ENCODE results near the gene SCAF4.

SCAF4 gene

DNA sequence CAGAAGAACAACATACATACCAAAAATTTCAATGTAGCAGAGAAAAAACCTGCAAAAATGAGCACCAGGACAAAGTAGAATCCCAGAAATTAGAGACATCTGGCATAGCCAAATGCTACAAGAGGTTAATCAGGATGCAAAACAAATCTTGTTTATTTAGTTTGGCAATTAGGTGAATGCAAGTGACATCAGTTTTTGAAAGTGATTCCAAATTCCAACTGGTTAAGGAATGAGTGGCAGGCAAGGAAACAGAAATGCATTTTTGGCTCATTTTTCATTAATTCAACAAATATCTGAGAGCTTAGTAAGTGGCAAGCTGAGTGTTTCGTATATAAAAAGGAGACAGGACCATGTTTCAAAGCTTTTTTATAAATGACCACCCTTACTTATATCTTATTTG, 21.3 kb downstream of the SCAF4 start:
- peak; percentile 80 for DNase-seq

DNA sequence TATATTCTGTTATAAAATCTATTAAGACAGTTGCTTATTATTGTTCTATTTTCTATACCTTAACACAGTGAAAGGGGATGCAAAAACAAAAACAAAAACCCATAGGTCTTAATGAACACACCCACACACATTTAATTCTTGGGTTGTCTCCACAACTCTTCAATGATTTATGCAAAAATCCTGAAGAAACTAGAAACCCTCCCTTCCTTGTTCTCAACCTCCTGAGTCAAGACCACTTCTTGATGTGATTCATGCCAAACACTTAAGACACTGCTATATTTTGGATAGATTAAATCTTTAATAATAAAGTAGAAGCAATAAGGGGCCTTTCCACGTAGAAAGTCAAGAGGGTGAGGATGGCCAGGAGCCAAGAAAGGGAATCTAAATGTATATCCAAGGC, 23.4 kb downstream of the SCAF4 start:
- no peak for DNase-seq

DNA sequence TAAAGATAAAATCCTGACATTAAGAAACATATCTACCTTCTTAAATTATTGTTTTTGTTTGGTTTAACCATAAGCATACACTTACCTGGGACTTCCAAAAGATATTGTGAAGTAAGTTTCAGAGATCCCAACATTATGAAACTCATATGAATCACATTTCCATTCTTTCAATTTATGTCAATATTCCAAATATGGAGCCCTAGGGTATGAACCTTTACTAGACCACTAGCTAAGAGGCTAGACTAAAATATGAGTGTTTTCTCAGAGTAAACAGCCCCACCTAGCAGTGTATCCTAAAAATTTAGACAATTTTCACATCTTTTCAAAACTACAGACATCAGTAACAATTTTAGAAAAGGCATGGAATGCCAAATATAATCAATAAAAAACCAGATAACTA, 24.4 kb downstream of the SCAF4 start:
- DNase-seq = no peak

DNA sequence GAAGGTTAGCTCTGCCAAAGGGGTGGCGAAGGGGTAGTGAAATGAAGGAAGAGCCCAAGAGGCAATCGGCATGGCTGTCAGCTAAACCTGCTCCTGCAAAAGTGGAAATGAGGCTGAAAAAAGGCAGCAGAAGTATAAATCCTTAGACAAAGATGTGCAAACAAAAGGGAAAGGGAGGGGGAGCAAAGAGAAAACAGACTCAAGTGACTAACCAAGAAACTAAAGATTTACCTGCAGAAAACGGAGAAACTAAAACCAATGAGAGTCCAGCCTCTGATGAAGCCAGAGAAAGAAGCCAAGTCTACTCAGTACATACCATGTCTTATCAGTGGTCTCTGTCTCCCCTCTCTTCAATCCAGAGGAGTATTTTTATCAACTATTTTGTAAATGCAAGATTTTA, 25.4 kb downstream of the SCAF4 start:
- no peak for DNase-seq

DNA sequence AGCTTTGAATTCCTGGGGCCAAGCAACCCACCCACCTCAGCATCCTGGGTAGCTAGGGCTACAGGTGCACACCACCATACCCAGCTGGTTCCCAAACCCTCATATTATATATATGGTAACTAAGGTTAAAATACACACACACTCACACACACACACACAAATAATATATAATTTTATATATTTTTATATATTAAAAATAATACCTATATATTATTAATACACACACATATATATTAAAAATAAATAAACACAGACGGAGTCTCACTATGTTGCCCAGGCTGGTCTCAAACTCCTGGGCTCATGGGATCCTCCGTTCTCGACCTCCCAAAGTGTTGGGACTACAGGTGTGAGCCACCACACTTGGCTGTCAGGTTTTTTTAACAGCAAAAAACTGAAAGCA, 31.9 kb downstream of the SCAF4 start:
- no peak for DNase-seq

DNA sequence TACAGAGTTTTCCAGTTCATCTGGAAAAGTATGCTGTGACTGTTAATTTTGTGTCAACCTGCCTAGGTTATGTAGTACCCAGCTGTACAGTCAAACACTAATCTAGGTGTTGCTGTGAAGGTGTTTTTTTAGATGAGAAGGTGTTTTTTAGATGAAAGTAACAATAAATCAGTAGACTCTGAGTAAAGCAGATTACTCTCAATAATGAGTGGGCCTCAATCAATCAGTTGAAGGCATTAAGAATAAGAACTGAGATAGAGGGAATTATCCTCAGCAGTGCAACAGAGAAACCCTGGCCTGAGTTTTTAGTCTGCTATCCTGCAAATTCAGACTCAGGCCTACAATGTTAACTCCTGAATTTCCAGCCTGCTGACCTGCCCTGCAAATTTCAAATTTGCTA, 33.5 kb downstream of the SCAF4 start:
- DNase-seq = no peak

DNA sequence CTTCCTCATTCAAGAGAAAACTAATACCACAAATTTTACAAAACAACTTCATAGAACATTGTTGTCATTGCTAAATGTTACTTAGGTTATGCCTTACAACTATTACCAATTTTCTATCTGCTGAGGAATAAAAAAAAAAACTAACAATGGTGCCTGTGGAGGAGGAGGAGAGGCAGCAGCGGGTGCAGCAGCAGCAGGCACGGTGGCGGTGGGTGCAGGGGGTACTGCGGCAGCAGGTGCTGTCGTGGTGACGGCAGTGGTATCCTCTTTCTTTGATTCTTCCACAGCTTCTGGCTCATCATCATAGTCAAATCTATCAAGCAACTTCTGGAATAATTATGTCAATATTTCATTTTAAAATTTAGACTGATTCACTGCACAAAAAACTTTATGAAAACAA, 35.5 kb downstream of the SCAF4 start:
- DNase-seq = no peak

DNA sequence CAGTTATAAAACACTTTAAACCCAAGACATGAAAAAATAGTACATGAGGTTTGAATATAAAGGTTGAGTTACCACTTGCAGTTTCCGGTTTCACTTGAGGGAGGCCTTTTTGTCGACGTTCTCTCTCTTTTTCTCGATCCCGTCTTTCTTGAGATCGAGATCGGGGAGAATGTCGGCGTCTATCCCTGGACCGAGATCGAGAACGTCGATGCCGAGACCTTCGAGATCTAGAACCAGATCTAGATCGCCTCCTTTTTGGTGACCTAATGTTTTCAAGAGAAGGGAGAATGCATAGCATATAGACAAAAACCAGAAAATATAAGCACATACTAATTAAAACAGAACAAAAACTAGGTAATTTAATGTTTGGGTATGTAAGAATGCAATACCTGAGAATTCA, 38.7 kb downstream of the SCAF4 start:
- no peak for DNase-seq

DNA sequence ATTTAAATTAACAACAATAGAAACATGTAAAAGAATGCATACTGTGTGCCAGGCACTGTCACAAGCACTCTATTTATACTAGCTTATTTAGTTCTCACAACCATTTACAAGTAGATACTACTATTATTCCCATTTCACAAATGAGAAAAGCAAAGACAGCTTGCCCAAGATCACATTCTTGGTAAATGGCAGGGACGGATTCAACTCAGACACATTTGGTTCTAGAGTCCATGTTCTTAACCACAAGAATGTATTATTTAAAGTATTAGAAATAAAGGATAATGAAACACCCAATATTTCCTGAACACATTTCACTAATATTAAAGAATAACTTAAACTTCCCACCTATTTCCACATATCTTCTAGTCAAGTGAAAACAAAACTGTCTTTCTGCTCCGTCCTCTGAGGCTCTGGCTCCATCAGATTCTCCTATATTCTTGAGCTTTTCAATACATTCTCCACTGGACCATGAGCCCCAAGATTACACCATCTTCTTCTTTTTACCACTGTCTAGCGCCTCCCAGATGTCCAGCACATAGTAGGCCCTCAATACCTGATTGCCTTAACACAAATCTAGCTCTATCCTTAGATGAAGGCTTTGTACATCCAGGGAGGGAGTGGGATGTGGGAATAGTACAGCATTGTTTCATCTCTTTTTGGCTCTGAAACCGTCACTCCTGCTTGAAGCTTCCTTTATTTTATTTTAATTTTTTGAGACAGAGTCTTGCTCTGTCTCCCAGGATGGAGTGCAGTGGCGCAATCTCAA, 43.1 kb downstream of the SCAF4 start:
- no peak for DNase-seq

DNA sequence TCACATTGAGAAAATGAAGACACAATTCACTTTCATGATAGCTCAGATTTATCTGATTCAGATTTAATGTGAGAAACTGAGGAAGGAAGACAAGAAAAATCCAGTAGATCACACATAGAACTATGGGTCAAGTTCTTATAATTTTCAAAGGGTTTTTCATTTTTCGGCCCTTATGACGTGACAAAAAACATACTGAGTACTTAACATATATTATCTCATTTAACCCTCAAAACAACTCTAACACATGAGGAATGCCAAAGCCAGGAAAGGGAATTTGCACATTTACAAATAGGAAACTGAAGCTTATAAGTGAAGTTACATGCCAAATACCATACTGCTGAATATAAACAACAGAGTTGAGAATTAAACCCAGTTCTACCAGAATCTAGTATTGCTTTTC, 44.8 kb downstream of the SCAF4 start:
- no peak for DNase-seq

DNA sequence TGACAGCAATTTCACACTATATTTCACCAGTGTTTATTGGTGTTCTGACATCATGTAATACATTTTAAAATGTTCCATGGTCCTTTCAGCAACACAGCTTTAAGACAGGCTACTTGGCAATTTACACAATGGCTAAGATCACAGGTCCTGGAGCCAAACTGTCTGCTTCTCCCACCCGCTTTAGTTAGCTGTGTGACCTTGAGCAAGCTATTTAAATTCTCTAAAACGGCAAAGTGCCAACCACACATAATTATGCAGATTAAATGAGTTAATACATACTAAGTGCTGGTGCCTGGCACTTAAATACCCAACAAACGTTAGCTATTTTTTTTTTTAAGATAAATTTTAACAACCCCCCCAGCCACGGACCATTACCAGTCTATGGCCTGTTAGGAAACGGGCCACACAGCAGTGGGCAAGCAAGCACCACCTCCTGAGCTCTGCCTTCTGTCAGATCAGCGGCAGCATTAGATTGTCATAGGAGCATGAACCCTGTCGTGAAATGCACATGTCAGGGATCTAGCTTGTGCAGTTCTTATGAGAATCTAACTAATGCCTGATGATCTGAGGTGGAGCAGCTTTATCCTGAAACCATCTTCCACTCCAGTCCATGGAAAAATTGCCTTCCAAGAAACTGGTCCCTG, 45.5 kb downstream of the SCAF4 start:
- DNase-seq = no peak

DNA sequence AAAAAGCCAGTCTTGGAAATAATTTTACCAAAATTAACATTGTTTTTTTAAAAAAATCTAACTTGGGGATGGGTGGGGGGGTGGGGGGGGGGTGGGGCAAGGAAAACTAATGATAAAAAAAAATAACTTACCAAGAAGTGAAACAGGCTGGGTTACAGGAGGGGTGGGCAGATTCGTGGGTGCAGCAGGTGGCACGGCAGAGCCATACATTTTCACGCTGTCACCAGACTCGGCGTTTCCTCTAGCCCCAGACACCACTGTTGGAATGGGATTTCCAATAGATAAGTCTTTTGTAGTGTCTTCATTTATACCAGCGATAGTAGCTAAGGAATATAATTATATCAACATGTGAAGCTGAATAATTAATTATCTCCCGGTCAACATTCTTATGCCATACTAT, 47.0 kb downstream of the SCAF4 start:
- no peak for DNase-seq

DNA sequence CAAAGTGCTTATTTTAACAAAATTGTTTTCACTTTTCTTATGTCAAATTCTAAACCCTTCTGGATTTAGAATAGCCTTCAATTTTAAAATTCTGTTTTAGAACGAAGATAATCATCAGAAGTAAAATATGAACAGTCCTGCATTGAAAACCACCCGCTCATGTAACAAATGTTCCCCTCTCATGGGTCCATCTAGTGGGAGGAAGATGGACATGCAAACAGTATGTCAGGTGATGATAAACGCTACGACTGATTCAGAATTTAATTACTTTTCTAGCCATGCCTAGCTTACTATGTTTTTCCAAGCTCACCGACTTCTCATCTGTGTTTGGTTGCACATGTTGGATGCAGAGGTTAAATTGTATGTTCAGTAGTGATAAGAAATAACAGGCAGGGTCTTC, 48.9 kb downstream of the SCAF4 start:
- DNase-seq = no peak

DNA sequence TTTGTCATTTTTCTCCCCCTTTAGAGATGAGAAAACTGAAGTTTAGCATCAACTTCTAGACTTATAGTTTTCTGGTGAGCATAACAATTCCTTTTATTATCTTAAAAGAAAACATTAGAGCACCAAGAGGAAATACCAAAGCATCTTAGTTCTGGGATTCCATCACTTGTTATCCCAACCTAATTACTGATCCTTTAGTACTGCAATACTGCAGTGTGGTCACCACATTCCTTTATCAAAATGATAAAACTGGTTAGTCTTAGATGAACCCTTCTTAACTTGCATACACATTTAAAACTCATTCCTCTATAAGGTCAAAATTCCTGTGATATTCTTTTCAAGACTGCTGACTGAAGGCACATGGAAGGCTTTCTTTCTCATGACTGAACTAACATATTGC, 49.3 kb downstream of the SCAF4 start:
- DNase-seq = peak; percentile 34

DNA sequence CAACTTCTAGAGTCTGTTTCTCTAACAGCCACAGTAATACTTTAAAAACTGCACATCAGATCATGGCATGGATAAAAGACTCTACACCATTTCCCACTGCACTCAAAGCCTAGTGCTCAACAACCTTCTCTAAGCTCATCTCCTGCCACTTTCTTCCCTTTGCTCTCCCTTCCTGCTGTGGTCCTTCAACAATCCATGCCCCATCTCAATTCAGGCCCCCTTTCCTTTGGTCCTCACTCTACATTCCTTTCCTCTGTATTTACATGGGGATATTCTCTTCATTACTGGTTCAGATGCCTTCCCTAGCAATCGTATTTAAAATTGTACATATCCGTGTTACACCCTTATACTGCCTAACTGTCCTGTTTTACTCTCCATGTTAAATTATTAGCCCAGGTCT, 53.4 kb downstream of the SCAF4 start:
- DNase-seq = no peak

DNA sequence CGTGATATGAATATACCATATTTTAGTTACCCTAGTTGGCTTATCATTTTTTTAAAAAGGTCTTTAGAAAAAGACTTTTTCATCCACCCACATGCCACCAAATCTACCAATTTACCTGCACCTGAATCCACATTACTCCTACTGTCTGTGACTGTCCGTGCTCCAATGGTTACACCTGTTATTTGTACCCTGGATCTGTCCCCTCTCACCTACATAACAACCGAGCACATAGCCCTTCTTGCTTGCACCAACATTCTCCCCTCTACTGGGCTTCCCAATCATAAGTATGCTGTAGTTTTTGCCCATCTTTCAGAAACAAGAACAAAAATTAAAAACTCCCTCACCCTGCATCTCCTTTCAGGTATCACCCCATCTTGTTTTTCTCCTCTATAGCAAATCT, 54.9 kb downstream of the SCAF4 start:
- no peak for DNase-seq

DNA sequence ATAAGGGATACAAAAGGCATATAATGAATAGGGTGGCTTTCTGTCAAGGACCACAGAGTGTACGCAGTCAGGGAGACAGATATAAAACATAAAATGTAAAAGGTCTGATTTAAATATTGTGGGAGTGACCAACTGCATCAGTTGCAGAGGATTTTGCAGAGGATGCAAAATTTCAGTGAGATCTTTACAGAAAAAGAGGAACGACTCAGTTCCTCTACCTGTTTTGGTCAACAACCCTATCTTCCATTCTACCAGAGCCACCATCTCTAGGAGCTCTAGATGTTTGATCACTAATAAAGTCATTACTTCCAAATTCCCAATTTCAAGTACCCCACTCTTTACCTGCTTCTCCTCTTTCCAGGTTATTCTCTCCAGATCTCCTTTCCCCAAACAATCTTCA, 56.0 kb downstream of the SCAF4 start:
- DNase-seq = no peak

DNA sequence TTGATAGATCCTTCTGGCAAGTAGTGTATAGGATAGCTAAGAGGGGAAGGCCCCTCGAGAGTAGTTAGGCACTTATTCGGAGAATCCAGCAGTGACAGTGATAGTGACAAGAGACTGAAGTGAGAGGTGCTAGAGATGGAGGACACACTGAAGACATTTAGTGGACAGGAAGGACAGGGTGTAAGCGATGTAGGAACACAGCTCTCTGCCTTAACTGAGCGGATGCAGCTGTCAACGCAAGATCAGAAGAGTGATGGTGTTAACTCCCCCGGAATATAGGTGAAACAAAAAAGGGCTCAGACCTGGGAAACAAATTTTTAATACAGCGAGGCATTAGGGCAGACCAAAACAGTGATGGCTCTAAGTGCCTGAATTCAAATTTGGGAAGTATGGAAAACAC, 56.6 kb downstream of the SCAF4 start:
- DNase-seq = no peak

DNA sequence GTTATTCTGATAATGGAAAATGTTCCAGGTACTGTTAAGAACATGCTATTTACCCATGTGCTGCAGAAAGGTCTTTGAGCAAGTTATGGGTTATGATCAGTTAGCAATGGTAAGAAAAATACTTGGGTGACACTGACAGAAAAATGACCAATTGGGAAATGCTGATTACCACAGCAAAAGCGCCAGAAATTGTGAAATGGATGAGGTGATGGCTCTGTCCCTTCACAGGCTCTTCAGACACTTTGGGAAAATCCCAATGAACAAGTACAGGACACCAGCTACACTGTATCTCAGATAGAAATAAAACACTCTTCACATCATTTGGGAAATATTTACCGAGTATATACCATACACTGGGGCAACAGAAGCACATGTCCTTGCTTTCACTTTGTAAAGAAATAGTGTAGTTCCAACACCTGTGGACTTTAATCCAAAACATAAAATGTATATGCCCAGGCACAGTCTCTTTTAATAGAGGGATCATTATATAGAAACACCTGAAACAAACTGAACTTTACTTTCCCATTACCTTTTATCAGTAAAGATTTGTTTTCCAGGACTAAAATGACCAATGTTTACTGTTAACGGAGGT, 58.5 kb downstream of the SCAF4 start:
- DNase-seq = no peak

DNA sequence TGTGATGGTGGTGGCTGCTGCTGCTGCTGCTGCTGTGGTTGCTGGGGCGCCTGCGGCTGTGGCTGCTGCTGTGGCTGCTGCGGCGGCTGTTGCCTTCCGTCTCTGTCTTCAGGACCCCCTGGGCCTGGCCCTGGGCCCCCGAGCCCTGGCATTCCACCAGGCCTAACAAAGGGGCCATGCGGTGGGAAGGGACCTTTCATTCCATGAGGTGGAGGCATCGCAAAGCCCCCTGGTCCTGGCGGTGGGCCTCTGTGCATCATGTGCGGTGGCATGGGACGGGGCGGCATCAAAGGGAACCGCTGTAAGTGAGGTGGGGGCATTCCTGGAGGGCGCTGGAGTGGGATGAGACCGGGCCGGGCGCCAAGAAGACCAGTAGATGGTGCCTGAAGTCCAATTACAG, 60.0 kb downstream of the SCAF4 start:
- no peak for DNase-seq

DNA sequence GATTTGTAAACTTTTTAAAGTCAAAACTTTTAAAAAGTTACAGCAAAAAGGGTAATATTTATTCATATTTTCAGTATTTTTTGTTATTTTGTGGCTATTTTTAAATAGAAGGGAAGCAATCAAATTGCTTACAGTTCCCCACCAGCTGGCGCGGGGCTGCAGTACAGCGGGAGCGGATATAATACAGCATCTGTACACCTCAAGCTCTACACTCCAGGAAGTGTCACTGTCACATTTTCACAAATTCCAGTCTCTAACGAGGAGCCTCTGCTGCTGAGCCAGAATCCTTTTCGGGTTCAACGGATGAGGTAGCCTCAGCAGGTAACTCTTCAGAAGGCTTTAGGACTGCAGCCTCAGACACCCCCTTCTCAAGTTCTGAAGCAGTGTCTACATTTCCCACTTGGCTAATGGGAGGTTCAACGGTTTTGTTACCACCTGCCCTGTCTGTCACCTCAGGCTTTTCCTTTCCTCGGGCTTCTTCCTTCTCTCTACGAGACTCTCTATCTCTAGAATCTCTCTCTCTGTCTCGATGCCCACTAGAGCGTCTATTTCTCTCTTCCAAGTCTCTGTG, 60.7 kb downstream of the SCAF4 start:
- no peak for DNase-seq

DNA sequence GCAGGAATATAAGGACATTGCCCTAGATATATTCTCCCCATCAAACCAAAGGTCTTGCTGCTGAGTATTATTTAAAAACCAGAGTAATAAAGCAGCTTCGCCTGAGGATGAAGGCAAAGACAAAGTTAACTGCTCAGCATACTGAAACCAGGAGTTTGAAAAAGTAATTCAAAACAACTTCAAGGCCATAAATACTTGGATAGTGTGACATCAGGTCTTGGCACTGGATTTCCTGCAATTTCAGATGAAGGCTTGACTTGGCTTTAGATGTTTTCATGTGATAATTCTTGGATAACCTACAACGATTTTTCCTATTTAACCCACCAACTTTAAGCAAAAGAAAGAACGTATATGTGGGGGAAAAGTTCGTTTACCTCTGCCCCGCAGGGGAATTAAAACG, 61.8 kb downstream of the SCAF4 start:
- DNase-seq = no peak

DNA sequence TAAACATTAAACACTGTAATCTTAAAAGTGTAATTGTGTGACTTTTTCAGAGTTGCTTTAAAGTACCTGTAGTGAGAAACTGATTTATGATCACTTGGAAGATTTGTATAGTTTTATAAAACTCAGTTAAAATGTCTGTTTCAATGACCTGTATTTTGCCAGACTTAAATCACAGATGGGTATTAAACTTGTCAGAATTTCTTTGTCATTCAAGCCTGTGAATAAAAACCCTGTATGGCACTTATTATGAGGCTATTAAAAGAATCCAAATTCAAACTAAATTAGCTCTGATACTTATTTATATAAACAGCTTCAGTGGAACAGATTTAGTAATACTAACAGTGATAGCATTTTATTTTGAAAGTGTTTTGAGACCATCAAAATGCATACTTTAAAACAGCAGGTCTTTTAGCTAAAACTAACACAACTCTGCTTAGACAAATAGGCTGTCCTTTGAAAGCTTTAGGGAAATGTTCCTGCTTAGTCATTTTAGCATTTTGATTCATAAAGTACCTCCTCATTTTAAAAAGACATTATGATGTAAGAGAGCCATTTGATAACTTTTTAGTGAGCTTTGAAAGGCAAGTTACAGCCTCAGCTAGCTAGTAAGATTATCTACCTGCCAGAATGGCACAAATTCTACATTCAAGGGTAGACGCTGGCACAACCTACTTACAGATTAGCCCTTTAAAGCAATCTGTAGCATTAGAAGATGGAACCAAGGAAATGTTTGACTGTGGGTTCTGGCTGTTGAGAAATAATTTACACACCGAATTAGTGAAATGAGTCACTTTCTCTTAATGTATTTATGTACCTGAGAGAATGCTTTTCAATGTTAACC, 63.0 kb downstream of the SCAF4 start:
- no peak for DNase-seq

Measured in EL (cell line).